Measurements from ENCODE around the gene PREX1.

DNA sequence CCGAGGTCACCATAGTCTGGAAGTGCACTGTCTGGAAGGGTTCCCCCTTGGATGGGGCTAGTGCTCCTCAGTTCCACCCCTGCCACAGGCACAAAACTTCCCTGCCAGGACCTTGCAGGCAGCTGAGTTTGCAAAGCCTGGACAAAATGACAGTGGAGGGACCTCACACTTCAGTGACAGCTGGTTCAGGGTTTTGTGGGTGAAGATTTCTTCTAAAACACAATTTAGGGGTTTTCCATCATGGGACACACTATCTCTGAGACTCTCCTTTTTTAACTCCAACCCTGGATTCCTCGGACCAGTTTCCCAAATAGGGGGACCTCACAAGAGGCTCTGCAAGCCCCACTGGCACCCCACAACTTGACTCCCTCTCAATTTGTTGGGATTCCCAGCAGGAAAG is 33.6 kb upstream of the PREX1 start:
- TF ChIP-seq POLR2AphosphoS5 (IDR thresholded peaks at IDR 0.05; ENCODE audit: insufficient read depth, low read depth, low read length), result no peak
- no peak for TF ChIP-seq CTCF (IDR thresholded peaks at IDR 0.05; ENCODE audit: extremely low read depth in 1 of 2, insufficient read depth in 1 of 2, low read depth in 1 of 2, low read length in 2 of 2)
- no peak for TF ChIP-seq EZH2 (IDR thresholded peaks at IDR 0.05; ENCODE audit: borderline replicate concordance, low read depth, low read length, severe bottlenecking)
- TF ChIP-seq POLR2A (IDR thresholded peaks at IDR 0.05; ENCODE audit: low read depth, low read length), result no peak
- TF ChIP-seq GATA2 (IDR thresholded peaks at IDR 0.05; ENCODE audit: insufficient read depth, insufficient read length, low read depth, low read length), result no peak
- TF ChIP-seq, protein P1, sequence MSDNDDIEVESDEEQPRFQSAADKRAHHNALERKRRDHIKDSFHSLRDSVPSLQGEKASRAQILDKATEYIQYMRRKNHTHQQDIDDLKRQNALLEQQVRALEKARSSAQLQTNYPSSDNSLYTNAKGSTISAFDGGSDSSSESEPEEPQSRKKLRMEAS (IDR thresholded peaks at IDR 0.05; ENCODE audit: insufficient read depth, insufficient read length), result no peak
